Right lobe of liver (tissue), 6 donors: Measurements from ENCODE around the gene COX6A2. TPM values are rescaled to one million over a fixed set of nuclear protein-coding genes. Genes with fewer than 3 reads are reported as not detected.

Source experiments
- ATAC-seq, 4 donors: fragments of 200-7000 bp; cut with Tn5 transposase; one replicate each; pipeline ENCODE4 v1.9.1; 2020; ENCODE audit warnings: mild to moderate bottlenecking in 4 of 4, moderate library complexity in 4 of 4
- DNase-seq, 3 donors: peaks; one replicate each; pipeline ENCODE4 v3.0.0-alpha.2; 2020
- H3K27ac ChIP-seq, 3 donors: fragments of 200-600 bp; one replicate each; pipeline ENCODE4 v1.8.0; 2022
- H3K27me3 ChIP-seq, 2 donors: fragments of 200-600 bp; one replicate each; pipeline ENCODE4 v1.8.0; 2022
- H3K36me3 ChIP-seq, 4 donors: fragments of 200-600 bp; sonication (generic) in 1 of 4; one replicate each; pipeline versions ENCODE4 v1.5.1 to v1.8.0; 2017 to 2022; ENCODE audit warnings: control low read depth in 1 of 4
- H3K4me1 ChIP-seq, 4 donors: fragments of 200-600 bp; sonication (generic) in 1 of 4; one replicate each; pipeline versions ENCODE4 v1.5.1 to v1.8.0; 2017 to 2022; ENCODE audit warnings: control low read depth in 1 of 4
- H3K4me3 ChIP-seq, 3 donors: fragments of 200-600 bp; one replicate each; pipeline ENCODE4 v1.8.0; 2022
- H3K9me3 ChIP-seq, 4 donors: fragments of 200-600 bp; sonication (generic) in 1 of 4; one replicate each; pipeline versions ENCODE4 v1.5.1 to v1.8.0; 2017 to 2022; ENCODE audit warnings: control low read depth in 1 of 4
- POLR2A ChIP-seq: fragments of 450-650 bp; IDR thresholded peaks from one replicate; pipeline ENCODE4 v1.6.1; 2017; ENCODE audit warnings: antibody characterized with exemption, mild to moderate bottlenecking
- WGBS: methylation state at CpG from one replicate; pipeline ENCODE4 v1.1.6; 2018; ENCODE audit warnings: low coverage, low lambda C conversion rate; ENCODE audit not compliant: insufficient coverage; ENCODE audit errors: missing lambda C conversion rate; 5-methylcytosine and 5-hydroxymethylcytosine counted together
- intact Hi-C, 2 donors: fragments of 100-400 bp; cut with DNase I; formaldehyde crosslinking; loops; one replicate each; pipeline versions ENCODE4 v1.11.2 to v1.14.1; 2022
- total RNA-seq, 6 experiments: library from RNA; depleted of rRNA in 2 of 6; stranded (reverse); fragments of >200 nt in 2 of 6; fragmentation: NEBNext Ultra II Directional in 3 of 6; extraction: Animal tissue kit (Norgen Biotek cat#: 25700) in 3 of 6; gene quantifications; one replicate each; pipeline versions ENCODE4 v1.1.0 to v1.2.4, GENCODE V29; 2016 to 2023
- TF ChIP-seq, protein P1 (sequence below), 4 donors: fragments of 200-600 bp in 3 of 4; fragments of 450-650 bp in 1 of 4; IDR thresholded peaks; one replicate each; pipeline versions ENCODE4 v1.5.1 to v1.8.0; 2016 to 2022; ENCODE audit warnings: antibody characterized with exemption in 4 of 4, mild to moderate bottlenecking in 2 of 4
- donor health status: DM: no; HTN: yes; CAD: no.
- donor health status: DM: no; HTN: no; CAD: no.
- donor health status: DM: no; HTN: no; CAD: no.
- donor health status: DM: no; HTN: yes; CAD: no.
- donor health status: DM: no; HTN: yes; CAD: no.

COX6A2 gene
- total RNA-seq, 6 experiments from 2014 or later, result 4.1 to 6.0 (median 4.6) TPM; not detected in 2

DNA sequence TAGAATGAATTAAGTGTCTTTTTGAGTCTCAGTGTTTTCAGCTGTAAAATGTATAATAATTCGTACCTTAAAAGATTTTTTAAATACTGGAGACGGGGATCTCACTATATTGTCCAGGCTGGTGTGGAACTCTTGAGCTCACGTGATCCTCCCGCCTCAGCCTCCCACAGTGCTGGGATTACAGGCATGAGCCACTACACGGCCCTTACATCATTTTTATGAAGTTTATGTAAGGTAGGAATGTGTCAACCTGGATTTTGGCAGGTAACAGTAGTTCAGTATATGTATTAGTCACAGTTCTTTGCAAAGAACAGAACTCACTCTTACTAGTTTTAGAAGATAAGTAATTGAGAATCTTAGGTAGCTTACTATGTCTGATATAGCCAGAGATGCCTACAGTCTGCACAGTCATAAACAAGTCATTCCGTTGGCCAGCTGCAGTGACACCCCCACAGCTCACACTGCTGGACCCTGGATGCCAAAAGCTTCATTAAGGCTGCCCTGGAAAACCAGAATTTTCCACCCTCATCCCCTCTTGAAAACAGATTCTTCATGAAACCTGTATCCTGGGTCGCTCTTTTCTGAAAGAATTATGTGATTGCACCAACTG lies 583 bp upstream of the COX6A2 start:
- Histone ChIP-seq H3K4me1 (peaks cover 0 to 4% (median 2%) of the 10 kb centered on the region in 4 donors), H3K27me3 (no peaks in the 10 kb centered on the region), H3K36me3 (no peaks in the 10 kb centered on the region), H3K9me3 (no peaks in the 10 kb centered on the region), H3K27ac (no peak overlapping the region), H3K4me3 (peak overlapping the region in 2 of 3 donors; percentile 50 to 68)
- intact Hi-C loops, result no loop called here
- DNase-seq (no peak), ATAC-seq (peak in 2 of 4 donors; percentile 7 to 58)
- WGBS, result 62% methylated on average over 6 of the region's 7 CpGs
- TF ChIP-seq POLR2A, result no peak
- TF ChIP-seq, protein P1, sequence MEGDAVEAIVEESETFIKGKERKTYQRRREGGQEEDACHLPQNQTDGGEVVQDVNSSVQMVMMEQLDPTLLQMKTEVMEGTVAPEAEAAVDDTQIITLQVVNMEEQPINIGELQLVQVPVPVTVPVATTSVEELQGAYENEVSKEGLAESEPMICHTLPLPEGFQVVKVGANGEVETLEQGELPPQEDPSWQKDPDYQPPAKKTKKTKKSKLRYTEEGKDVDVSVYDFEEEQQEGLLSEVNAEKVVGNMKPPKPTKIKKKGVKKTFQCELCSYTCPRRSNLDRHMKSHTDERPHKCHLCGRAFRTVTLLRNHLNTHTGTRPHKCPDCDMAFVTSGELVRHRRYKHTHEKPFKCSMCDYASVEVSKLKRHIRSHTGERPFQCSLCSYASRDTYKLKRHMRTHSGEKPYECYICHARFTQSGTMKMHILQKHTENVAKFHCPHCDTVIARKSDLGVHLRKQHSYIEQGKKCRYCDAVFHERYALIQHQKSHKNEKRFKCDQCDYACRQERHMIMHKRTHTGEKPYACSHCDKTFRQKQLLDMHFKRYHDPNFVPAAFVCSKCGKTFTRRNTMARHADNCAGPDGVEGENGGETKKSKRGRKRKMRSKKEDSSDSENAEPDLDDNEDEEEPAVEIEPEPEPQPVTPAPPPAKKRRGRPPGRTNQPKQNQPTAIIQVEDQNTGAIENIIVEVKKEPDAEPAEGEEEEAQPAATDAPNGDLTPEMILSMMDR (IDR thresholded peaks at IDR 0.05), result no peak

DNA sequence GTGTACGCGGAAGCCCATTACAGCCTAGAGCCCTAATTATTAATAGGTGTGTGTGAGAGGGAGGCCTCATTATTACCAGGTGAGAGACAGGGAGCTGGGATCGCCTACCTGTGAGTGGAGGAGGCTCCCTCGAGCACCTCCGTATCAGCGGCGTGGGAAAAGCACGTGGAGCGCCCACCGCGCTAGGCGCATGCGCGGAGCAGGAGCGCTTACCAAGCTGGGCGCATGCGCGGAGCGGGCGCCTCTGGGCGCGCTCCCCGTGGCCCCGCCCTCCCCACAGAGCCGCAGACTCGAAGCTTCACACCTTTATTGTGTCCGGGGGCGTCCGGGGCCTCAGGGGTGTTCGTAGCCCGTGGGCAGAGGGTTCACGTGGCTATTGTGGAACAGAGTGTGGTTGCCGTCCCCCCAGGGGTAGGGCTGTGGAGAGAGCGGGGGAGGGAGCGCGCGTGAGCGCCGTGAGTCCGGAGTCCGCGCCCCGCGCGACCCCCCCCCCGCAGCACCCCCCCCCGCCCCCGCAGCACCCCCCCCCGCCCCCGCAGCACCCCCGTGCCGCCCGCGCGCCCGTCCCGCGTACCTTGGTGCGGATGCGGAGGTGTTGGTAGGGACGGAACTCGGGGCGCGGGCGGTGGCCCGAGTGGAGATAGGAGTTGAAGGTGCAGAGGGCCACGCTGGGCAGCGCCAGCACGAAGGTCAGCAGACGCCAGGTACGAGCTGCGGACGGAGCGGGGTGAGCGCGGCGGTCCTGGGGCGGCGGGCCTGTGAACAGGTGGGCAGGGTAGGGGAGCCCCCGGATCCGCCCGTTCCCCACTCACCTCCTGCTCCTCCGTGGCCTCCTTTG lies 500 bp downstream of the COX6A2 start:
- DNase-seq (peak; percentile 66 to 75 (median 72)), ATAC-seq (peak; percentile 66 to 79 (median 78))
- WGBS, result 74% methylated on average over 14 of the region's 83 CpGs
- Histone ChIP-seq H3K9me3 (no peaks in the 10 kb centered on the region), H3K27ac (peak overlapping the region in 2 of 3 donors; percentile 31 to 49), H3K27me3 (no peaks in the 10 kb centered on the region), H3K4me3 (peak overlapping the region; percentile 34 to 68 (median 50)), H3K36me3 (no peaks in the 10 kb centered on the region), H3K4me1 (peaks cover 0 to 4% (median 2%) of the 10 kb centered on the region in 4 donors)
- intact Hi-C loops, result no loop called here
- no peak for TF ChIP-seq POLR2A
- TF ChIP-seq, protein P1 (IDR thresholded peaks at IDR 0.05), result no peak

DNA sequence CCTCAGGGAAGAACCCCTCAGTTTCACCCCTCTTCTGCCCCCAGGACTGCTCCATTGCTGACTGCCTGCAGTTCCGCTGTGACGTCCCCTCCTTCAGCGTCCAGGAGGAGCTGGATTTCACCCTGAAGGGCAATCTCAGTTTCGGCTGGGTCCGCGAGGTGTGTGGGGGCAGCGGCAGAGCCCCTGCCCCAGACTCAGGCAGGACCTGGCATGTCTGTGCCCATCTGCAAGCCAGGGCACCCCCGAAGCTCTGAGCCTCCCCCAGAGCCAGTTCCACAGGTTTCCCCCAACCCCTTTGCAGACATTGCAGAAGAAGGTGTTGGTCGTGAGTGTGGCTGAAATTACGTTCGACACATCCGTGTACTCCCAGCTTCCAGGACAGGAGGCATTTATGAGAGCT lies 4.4 kb downstream of the COX6A2 start:
- Histone ChIP-seq H3K27ac (no peak overlapping the region), H3K27me3 (no peaks in the 10 kb centered on the region), H3K4me1 (peaks cover 0 to 4% (median 2%) of the 10 kb centered on the region in 4 donors), H3K36me3 (no peaks in the 10 kb centered on the region), H3K4me3 (no peak overlapping the region), H3K9me3 (no peaks in the 10 kb centered on the region)
- TF ChIP-seq, protein P1 (IDR thresholded peaks at IDR 0.05), result no peak
- no peak for TF ChIP-seq POLR2A
- DNase-seq (no peak), ATAC-seq (no peak)
- WGBS, result 63% methylated on average over 7 of the region's 12 CpGs
- intact Hi-C loops, result no loop called here

DNA sequence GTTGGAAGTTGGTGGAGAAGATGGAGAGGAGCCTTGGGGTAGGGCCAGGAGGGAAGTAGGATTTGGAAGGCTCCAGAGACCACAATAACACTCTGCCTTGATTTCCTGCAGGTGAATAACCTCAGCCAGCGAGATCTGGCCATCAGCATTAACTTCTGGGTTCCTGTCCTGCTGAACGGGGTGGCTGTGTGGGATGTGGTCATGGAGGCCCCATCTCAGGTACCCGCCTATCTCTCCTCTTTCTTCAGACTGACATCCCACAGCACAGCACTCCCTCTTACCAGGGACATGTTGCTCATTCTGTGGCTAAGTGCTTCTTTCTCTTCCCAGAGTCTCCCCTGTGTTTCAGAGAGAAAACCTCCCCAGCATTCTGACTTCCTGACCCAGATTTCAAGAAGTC lies 4.9 kb downstream of the COX6A2 start:
- H3K27me3 ChIP-seq, result no peaks in the 10 kb centered on the region
- H3K4me1 ChIP-seq, result peaks cover 0 to 3% (median 0%) of the 10 kb centered on the region in 4 donors
- intact Hi-C loops, result no loop called here
- WGBS, result 66% methylated on average over 3 of the region's 3 CpGs
- TF ChIP-seq, protein P1 (IDR thresholded peaks at IDR 0.05), result no peak
- TF ChIP-seq POLR2A, result no peak
- no peak overlapping the region for H3K27ac ChIP-seq
- no peak overlapping the region for H3K4me3 ChIP-seq
- H3K9me3 ChIP-seq, result no peaks in the 10 kb centered on the region
- ATAC-seq, result no peak
- H3K36me3 ChIP-seq, result no peaks in the 10 kb centered on the region
- no peak for DNase-seq
